ENCODE results near the gene MCAM.

GRCh38 chr11:119319136-119319699 lies 2.3 kb upstream of the MCAM start:
- TF ChIP-seq OSR1 (CRISPR knock-in tag; IDR thresholded peaks at IDR 0.05), result no peak
- TF ChIP-seq RARB (CRISPR knock-in tag; IDR thresholded peaks at IDR 0.05), result no peak
- no peak for TF ChIP-seq TCF4 (CRISPR knock-in tag; IDR thresholded peaks at IDR 0.05; ENCODE audit: borderline replicate concordance)
- TF ChIP-seq, protein P1, sequence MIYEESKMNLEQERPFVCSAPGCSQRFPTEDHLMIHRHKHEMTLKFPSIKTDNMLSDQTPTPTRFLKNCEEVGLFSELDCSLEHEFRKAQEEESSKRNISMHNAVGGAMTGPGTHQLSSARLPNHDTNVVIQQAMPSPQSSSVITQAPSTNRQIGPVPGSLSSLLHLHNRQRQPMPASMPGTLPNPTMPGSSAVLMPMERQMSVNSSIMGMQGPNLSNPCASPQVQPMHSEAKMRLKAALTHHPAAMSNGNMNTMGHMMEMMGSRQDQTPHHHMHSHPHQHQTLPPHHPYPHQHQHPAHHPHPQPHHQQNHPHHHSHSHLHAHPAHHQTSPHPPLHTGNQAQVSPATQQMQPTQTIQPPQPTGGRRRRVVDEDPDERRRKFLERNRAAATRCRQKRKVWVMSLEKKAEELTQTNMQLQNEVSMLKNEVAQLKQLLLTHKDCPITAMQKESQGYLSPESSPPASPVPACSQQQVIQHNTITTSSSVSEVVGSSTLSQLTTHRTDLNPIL (CRISPR knock-in tag; IDR thresholded peaks at IDR 0.05; ENCODE audit: low read depth), result no peak
- no peak for TF ChIP-seq SNAI2 (CRISPR knock-in tag; IDR thresholded peaks at IDR 0.05)
- TF ChIP-seq ZNF8 (CRISPR knock-in tag; IDR thresholded peaks at IDR 0.05), result no peak
- no peak for TF ChIP-seq ZFP30 (CRISPR knock-in tag; IDR thresholded peaks at IDR 0.05)
- no peak for TF ChIP-seq ZNF565 (CRISPR knock-in tag; conservative IDR thresholded peaks at IDR 0.05; ENCODE audit: low read depth)
- TF ChIP-seq ZC3H10 (CRISPR knock-in tag; IDR thresholded peaks at IDR 0.05), result no peak
- TF ChIP-seq GLIS3 (CRISPR knock-in tag; IDR thresholded peaks at IDR 0.05), result no peak
- TF ChIP-seq PATZ1 (CRISPR knock-in tag; IDR thresholded peaks at IDR 0.05; ENCODE audit: borderline replicate concordance), result no peak

Data from SK-N-SH treated with all-trans-retinoic acid at 6 μM for 48 hours (cell line).